Activated T-helper 1 cell treated with anti-CD3 and anti-CD28 coated beads, Interleukin-12 subunit alpha, Interleukin-12 subunit beta, Interleukin-2, Interleukin-4 antibody, amounts not matched to agents 30 ng/mL and 10 ng/mL and 1 ng/mL, durations not matched to agents 14 hours and 24 hours and 36 hours (primary cell): ENCODE measurements around the gene TLR7. TPM values are rescaled to one million over a fixed set of nuclear protein-coding genes. Genes with fewer than 3 reads are reported as not detected.

Source experiments
- DNase-seq: peaks from one replicate; pipeline ENCODE4 v3.0.0; 2021; ENCODE audit warnings: low spot score
- H3K27ac Mint-ChIP-seq: one replicate; pipeline ENCODE4 v1.8.0; 2021; ENCODE audit warnings: mild to moderate bottlenecking, mixed read lengths
- H3K27me3 Mint-ChIP-seq: one replicate; pipeline ENCODE4 v1.8.0; 2022; ENCODE audit warnings: mild to moderate bottlenecking, moderate library complexity, mixed read lengths; ENCODE audit not compliant: insufficient read depth
- H3K36me3 Mint-ChIP-seq: one replicate; pipeline ENCODE4 v1.8.0; 2021; ENCODE audit warnings: low read depth, mixed read lengths
- H3K4me1 Mint-ChIP-seq: one replicate; pipeline ENCODE4 v1.8.0; 2021; ENCODE audit warnings: low read depth, mixed read lengths
- H3K4me3 Mint-ChIP-seq: one replicate; pipeline ENCODE4 v1.8.0; 2021; ENCODE audit warnings: mild to moderate bottlenecking, moderate library complexity, mixed read lengths
- H3K9me3 Mint-ChIP-seq: one replicate; pipeline ENCODE4 v1.8.0; 2021; ENCODE audit warnings: mixed read lengths
- intact Hi-C: fragments of 100-400 bp; cut with micrococcal nuclease; formaldehyde crosslinking; loops from one replicate; pipeline ENCODE4 v1.15.1; 2024
- total RNA-seq: library from RNA; stranded (reverse); gene quantifications from 2 replicates; pipeline ENCODE4 v1.2.3, GENCODE V29; 2022

TLR7 gene
- total RNA-seq, 1 donor from 2014 or later = 0.10 TPM

- H3K4me3 Mint-ChIP-seq = no peak overlapping the region
- H3K36me3 Mint-ChIP-seq = no peaks in the 10 kb centered on the region
- H3K27me3 Mint-ChIP-seq = no peaks in the 10 kb centered on the region
- no peaks in the 10 kb centered on the region for H3K4me1 Mint-ChIP-seq
- H3K9me3 Mint-ChIP-seq = no peaks in the 10 kb centered on the region
- intact Hi-C loops = no loop called here
- DNase-seq = no peak
- no peak overlapping the region for H3K27ac Mint-ChIP-seq
Observed at GRCh38 chrX:12919051-12919450, 52.2 kb downstream of the TLR7 start.

GRCh38 chrX:12919620-12920019 lies 52.7 kb downstream of the TLR7 start:
- H3K4me1 Mint-ChIP-seq = no peaks in the 10 kb centered on the region
- no peak overlapping the region for H3K4me3 Mint-ChIP-seq
- H3K27ac Mint-ChIP-seq = no peak overlapping the region
- no peak for DNase-seq
- no peaks in the 10 kb centered on the region for H3K9me3 Mint-ChIP-seq
- H3K27me3 Mint-ChIP-seq = no peaks in the 10 kb centered on the region
- intact Hi-C loops = no loop called here
- H3K36me3 Mint-ChIP-seq = no peaks in the 10 kb centered on the region

- Mint-ChIP-seq H3K4me1 (no peaks in the 10 kb centered on the region), H3K36me3 (no peaks in the 10 kb centered on the region), H3K27me3 (peaks cover 2% of the 10 kb centered on the region), H3K9me3 (peaks cover 3% of the 10 kb centered on the region), H3K27ac (no peak overlapping the region), H3K4me3 (no peak overlapping the region)
- intact Hi-C loops = no loop called here
- DNase-seq = no peak
Observed at GRCh38 chrX:12920990-12921389, 54.1 kb downstream of the TLR7 start.

- no peaks in the 10 kb centered on the region for H3K4me1 Mint-ChIP-seq
- peaks cover 3% of the 10 kb centered on the region for H3K9me3 Mint-ChIP-seq
- H3K27ac Mint-ChIP-seq = no peak overlapping the region
- peaks cover 2% of the 10 kb centered on the region for H3K27me3 Mint-ChIP-seq
- no peak overlapping the region for H3K4me3 Mint-ChIP-seq
- no peak for DNase-seq
- intact Hi-C loops = no loop called here
- no peaks in the 10 kb centered on the region for H3K36me3 Mint-ChIP-seq
Observed at GRCh38 chrX:12921886-12922598, 55.2 kb downstream of the TLR7 start.

GRCh38 chrX:12922599-12922919 lies 55.7 kb downstream of the TLR7 start:
- Mint-ChIP-seq H3K36me3 (no peaks in the 10 kb centered on the region), H3K4me3 (no peak overlapping the region), H3K4me1 (no peaks in the 10 kb centered on the region), H3K27ac (no peak overlapping the region), H3K9me3 (peaks cover 3% of the 10 kb centered on the region), H3K27me3 (peaks cover 2% of the 10 kb centered on the region)
- no peak for DNase-seq
- intact Hi-C loops = no loop called here

GRCh38 chrX:12929701-12930100 lies 62.8 kb downstream of the TLR7 start:
- peaks cover 3% of the 10 kb centered on the region for H3K9me3 Mint-ChIP-seq
- intact Hi-C loops = no loop called here
- H3K36me3 Mint-ChIP-seq = no peaks in the 10 kb centered on the region
- DNase-seq = no peak
- no peak overlapping the region for H3K4me3 Mint-ChIP-seq
- H3K27ac Mint-ChIP-seq = no peak overlapping the region
- H3K27me3 Mint-ChIP-seq = peaks cover 2% of the 10 kb centered on the region
- no peaks in the 10 kb centered on the region for H3K4me1 Mint-ChIP-seq

GRCh38 chrX:12930150-12930549 lies 63.3 kb downstream of the TLR7 start:
- Mint-ChIP-seq H3K4me1 (no peaks in the 10 kb centered on the region), H3K4me3 (no peak overlapping the region), H3K9me3 (peaks cover 1% of the 10 kb centered on the region), H3K27me3 (peaks cover under 1% of the 10 kb centered on the region), H3K36me3 (no peaks in the 10 kb centered on the region), H3K27ac (no peak overlapping the region)
- DNase-seq = no peak
- intact Hi-C loops = no loop called here

- no peaks in the 10 kb centered on the region for H3K9me3 Mint-ChIP-seq
- no peak overlapping the region for H3K27ac Mint-ChIP-seq
- intact Hi-C loops = no loop called here
- no peaks in the 10 kb centered on the region for H3K27me3 Mint-ChIP-seq
- H3K36me3 Mint-ChIP-seq = no peaks in the 10 kb centered on the region
- H3K4me3 Mint-ChIP-seq = no peak overlapping the region
- no peaks in the 10 kb centered on the region for H3K4me1 Mint-ChIP-seq
- DNase-seq = no peak
Observed at GRCh38 chrX:12932244-12932643, 65.4 kb downstream of the TLR7 start.

- no peaks in the 10 kb centered on the region for H3K27me3 Mint-ChIP-seq
- intact Hi-C loops = no loop called here
- no peaks in the 10 kb centered on the region for H3K36me3 Mint-ChIP-seq
- H3K27ac Mint-ChIP-seq = no peak overlapping the region
- no peaks in the 10 kb centered on the region for H3K4me1 Mint-ChIP-seq
- H3K9me3 Mint-ChIP-seq = no peaks in the 10 kb centered on the region
- DNase-seq = no peak
- H3K4me3 Mint-ChIP-seq = no peak overlapping the region
Observed at GRCh38 chrX:12934850-12935249, 68.0 kb downstream of the TLR7 start.

GRCh38 chrX:12936947-12937346 lies 70.1 kb downstream of the TLR7 start:
- intact Hi-C loops = no loop called here
- Mint-ChIP-seq H3K27ac (no peak overlapping the region), H3K4me3 (no peak overlapping the region), H3K4me1 (no peaks in the 10 kb centered on the region), H3K36me3 (no peaks in the 10 kb centered on the region), H3K9me3 (no peaks in the 10 kb centered on the region), H3K27me3 (no peaks in the 10 kb centered on the region)
- DNase-seq = no peak

Other genes starting within 250 kb of the TLR7 start
- gene PRPS2, start 75.7 kb upstream of the TLR7 start, total RNA-seq = 115 and 116 TPM in 2 replicates
- not detected in 2 replicates for gene TLR8, start 39.5 kb downstream of the TLR7 start, total RNA-seq
- gene TMSB4X, start 108.0 kb downstream of the TLR7 start, total RNA-seq = 6,544 and 6,612 TPM in 2 replicates
- gene FAM9C, start 177.5 kb downstream of the TLR7 start, total RNA-seq = 0.05 TPM in 2 replicates